ENCODE measurements around the gene TRPV4.

The TRPV4 gene

GRCh38 chr12:109740694-109741245 is 92.4 kb downstream of the TRPV4 start:
- Histone ChIP-seq H4K20me1 (ENCODE audit: insufficient read depth, low read length) (peaks cover 9% of the 10 kb centered on the region; the same call in 1 of the 2 replicates), H3K79me2 (ENCODE audit: insufficient read depth, low read length) (no peaks in the 10 kb centered on the region), H3K4me1 (ENCODE audit: insufficient read depth, low read length) (no peaks in the 10 kb centered on the region), H2AFZ (ENCODE audit: low read depth, low read length) (no peak overlapping the region), H3K4me3 (ENCODE audit: low read depth in 1 of 2, low read length in 2 of 2) (no peak overlapping the region), H3K9me3 (ENCODE audit: insufficient read depth, low read length, severe bottlenecking) (no peaks in the 10 kb centered on the region), H3K27me3 (ENCODE audit: insufficient read depth, low read length, poor library complexity) (no peaks in the 10 kb centered on the region), H3K27ac (ENCODE audit: low read length) (no peak overlapping the region), H3K36me3 (ENCODE audit: insufficient read depth, low read length) (no peaks in the 10 kb centered on the region), H3K9ac (ENCODE audit: low read depth, low read length) (no peak overlapping the region), H3K4me2 (ENCODE audit: insufficient read depth, low read length) (no peak overlapping the region)
- TF ChIP-seq CTCF (IDR thresholded peaks at IDR 0.05; ENCODE audit: borderline replicate concordance, extremely low read depth, low read length, poor library complexity, severe bottlenecking), result no peak
- DNase-seq (no peak), ATAC-seq (ENCODE audit: insufficient read depth, low read depth) (no peak)

GRCh38 chr12:109739747-109740693 is 93.2 kb downstream of the TRPV4 start:
- ATAC-seq (ENCODE audit: insufficient read depth, low read depth) (no peak), DNase-seq (no peak)
- Histone ChIP-seq H3K4me3 (ENCODE audit: low read depth in 1 of 2, low read length in 2 of 2) (no peak overlapping the region), H3K27ac (ENCODE audit: low read length) (no peak overlapping the region), H3K79me2 (ENCODE audit: insufficient read depth, low read length) (no peaks in the 10 kb centered on the region), H3K27me3 (ENCODE audit: insufficient read depth, low read length, poor library complexity) (no peaks in the 10 kb centered on the region), H4K20me1 (ENCODE audit: insufficient read depth, low read length) (peaks cover 12% of the 10 kb centered on the region; the same call in 1 of the 2 replicates), H3K4me2 (ENCODE audit: insufficient read depth, low read length) (no peak overlapping the region), H3K9me3 (ENCODE audit: insufficient read depth, low read length, severe bottlenecking) (no peaks in the 10 kb centered on the region), H2AFZ (ENCODE audit: low read depth, low read length) (no peak overlapping the region), H3K36me3 (ENCODE audit: insufficient read depth, low read length) (no peaks in the 10 kb centered on the region), H3K4me1 (ENCODE audit: insufficient read depth, low read length) (no peaks in the 10 kb centered on the region), H3K9ac (ENCODE audit: low read depth, low read length) (no peak overlapping the region)
- TF ChIP-seq CTCF (IDR thresholded peaks at IDR 0.05; ENCODE audit: borderline replicate concordance, extremely low read depth, low read length, poor library complexity, severe bottlenecking) (peak; percentile 52), EZH2 (IDR thresholded peaks at IDR 0.05; ENCODE audit: borderline replicate concordance, low read depth, low read length, severe bottlenecking) (no peak)

- H3K79me2 ChIP-seq (ENCODE audit: insufficient read depth, low read length), result no peaks in the 10 kb centered on the region
- no peak for DNase-seq
- no peaks in the 10 kb centered on the region for H3K27me3 ChIP-seq (ENCODE audit: insufficient read depth, low read length, poor library complexity)
- H3K27ac ChIP-seq (ENCODE audit: low read length), result no peak overlapping the region
- H3K4me1 ChIP-seq (ENCODE audit: insufficient read depth, low read length), result no peaks in the 10 kb centered on the region
- no peak overlapping the region for H3K9ac ChIP-seq (ENCODE audit: low read depth, low read length)
- H3K9me3 ChIP-seq (ENCODE audit: insufficient read depth, low read length, severe bottlenecking), result no peaks in the 10 kb centered on the region
- no peak overlapping the region for H2AFZ ChIP-seq (ENCODE audit: low read depth, low read length)
- no peak for TF ChIP-seq EZH2 (IDR thresholded peaks at IDR 0.05; ENCODE audit: borderline replicate concordance, low read depth, low read length, severe bottlenecking)
- TF ChIP-seq CTCF (IDR thresholded peaks at IDR 0.05; ENCODE audit: borderline replicate concordance, extremely low read depth, low read length, poor library complexity, severe bottlenecking), result no peak
- H3K36me3 ChIP-seq (ENCODE audit: insufficient read depth, low read length), result no peaks in the 10 kb centered on the region
- no peak overlapping the region for H3K4me3 ChIP-seq (ENCODE audit: low read depth in 1 of 2, low read length in 2 of 2)
- no peak overlapping the region for H3K4me2 ChIP-seq (ENCODE audit: insufficient read depth, low read length)
- peaks cover 12% of the 10 kb centered on the region; the same call in 1 of the 2 replicates for H4K20me1 ChIP-seq (ENCODE audit: insufficient read depth, low read length)
- no peak for ATAC-seq (ENCODE audit: insufficient read depth, low read depth)
These were observed 94.1 kb downstream of the TRPV4 start for GRCh38 chr12:109738878-109739665.

Data from DND-41 (cell line).